HG03175 (cell line): Measurements from ENCODE around the gene SLC6A7.

Experiments
- ATAC-seq: cut with Tn5 transposase; IDR thresholded peaks from one replicate; pipeline ENCODE4 v1.9.1; 2021; ENCODE audit warnings: mild to moderate bottlenecking, moderate library complexity; ENCODE audit not compliant: unreplicated experiment

The SLC6A7 gene

GRCh38 chr5:150256410-150257064, 66.7 kb downstream of the SLC6A7 start:
- ATAC-seq, result no peak

GRCh38 chr5:150257424-150257823, 67.6 kb downstream of the SLC6A7 start:
- ATAC-seq, result no peak

- peak; percentile 54 for ATAC-seq
Observed at GRCh38 chr5:150258130-150258529, 68.3 kb downstream of the SLC6A7 start.
